RPMI7951 (cell line): ENCODE results near the gene MALSU1. TPM values are rescaled to one million over a fixed set of nuclear protein-coding genes. Genes with fewer than 3 reads are reported as not detected.
A peak's percentile ranks its signal among the peaks of the same experiment; 100 is the strongest.
"Not testable (repeated sequence)": the region's sequence is repeated elsewhere in the genome, so short reads cannot be mapped to it uniquely, and the experiment has no call there.

Source experiments
- DNase-seq: peaks from one replicate; pipeline ENCODE4 v3.0.0-alpha.2; 2012; ENCODE audit warnings: low read depth
- total RNA-seq: library from RNA; depleted of rRNA; stranded (reverse); fragments of >200 nt; shearing (Covaris generic); gene quantifications from 2 replicates; pipeline ENCODE4 v1.2.3, GENCODE V29; 2014

The MALSU1 gene
- total RNA-seq, 1 experiment from 2014 or later: 99.5 TPM

GRCh38 chr7:23285657-23286646 is 13.2 kb upstream of the MALSU1 start:
- no peak for DNase-seq

GRCh38 chr7:23287612-23288011 is 11.5 kb upstream of the MALSU1 start:
- peak; percentile 29 for DNase-seq

- DNase-seq: no peak
Observed at GRCh38 chr7:23290993-23291392, 8.1 kb upstream of the MALSU1 start.

- no peak for DNase-seq
Observed at GRCh38 chr7:23291957-23292560, 7.1 kb upstream of the MALSU1 start.

- no peak for DNase-seq
Observed at GRCh38 chr7:23292623-23293022, 6.5 kb upstream of the MALSU1 start.

- no peak for DNase-seq
Observed at GRCh38 chr7:23293500-23294073, 5.6 kb upstream of the MALSU1 start.

GRCh38 chr7:23294549-23295400 is 4.4 kb upstream of the MALSU1 start:
- DNase-seq: peak; percentile 24

GRCh38 chr7:23295401-23295697 is 3.8 kb upstream of the MALSU1 start:
- no peak for DNase-seq

GRCh38 chr7:23298141-23298881 is 828 bp upstream of the MALSU1 start:
- DNase-seq: peak; percentile 63

GRCh38 chr7:23299770-23300300 is 696 bp downstream of the MALSU1 start:
- DNase-seq: peak; percentile 32

GRCh38 chr7:23306936-23307521 is 7.9 kb downstream of the MALSU1 start:
- no peak for DNase-seq

GRCh38 chr7:23308754-23309153 is 9.6 kb downstream of the MALSU1 start:
- no peak for DNase-seq

- DNase-seq: not testable (repeated sequence)
Observed at GRCh38 chr7:23312141-23312540, 13.0 kb downstream of the MALSU1 start.

GRCh38 chr7:23315366-23315765 is 16.2 kb downstream of the MALSU1 start:
- peak; percentile 59 for DNase-seq

- no peak for DNase-seq
Observed at GRCh38 chr7:23331132-23331531, 32.0 kb downstream of the MALSU1 start.

GRCh38 chr7:23332193-23332592 is 33.1 kb downstream of the MALSU1 start:
- DNase-seq: no peak

- peak; percentile 28 for DNase-seq
Observed at GRCh38 chr7:23332910-23333612, 33.9 kb downstream of the MALSU1 start.

- DNase-seq: peak; percentile 98
Observed at GRCh38 chr7:23333671-23334246, 34.6 kb downstream of the MALSU1 start.

GRCh38 chr7:23334482-23335056 is 35.4 kb downstream of the MALSU1 start:
- peak; percentile 100 for DNase-seq
